Naive B cell (primary cell): Measurements from ENCODE around the gene IFNGR2. TPM values are rescaled to one million over a fixed set of nuclear protein-coding genes. Genes with fewer than 3 reads are reported as not detected.
"Not testable (repeated sequence)": the region's sequence is repeated elsewhere in the genome, so short reads cannot be mapped to it uniquely, and the experiment has no call there.

Experiments used
- ATAC-seq, 2 donors: fragments of 150-1000 bp; cut with Tn5 transposase; 2 replicates each; pipeline ENCODE4 v1.10.0; 2021; ENCODE audit warnings: low read depth in 2 of 2, mild to moderate bottlenecking in 2 of 2, moderate library complexity in 2 of 2
- DNase-seq: peaks from one replicate; pipeline ENCODE4 v3.0.0; 2022
- H3K27ac Mint-ChIP-seq, 6 donors: one replicate each; pipeline ENCODE4 v1.8.0; 2020 to 2022; ENCODE audit warnings: mild to moderate bottlenecking in 6 of 6, mixed read lengths in 6 of 6, moderate library complexity in 5 of 6, inconsistent platforms in 2 of 6
- H3K27me3 Mint-ChIP-seq, 3 donors: one replicate each; pipeline ENCODE4 v1.8.0; 2021 to 2022; ENCODE audit warnings: mixed read lengths in 3 of 3, mild to moderate bottlenecking in 1 of 3
- H3K36me3 Mint-ChIP-seq, 2 donors: one replicate each; pipeline ENCODE4 v1.8.0; 2020 to 2022; ENCODE audit warnings: mixed read lengths in 2 of 2, inconsistent platforms in 1 of 2, mild to moderate bottlenecking in 1 of 2
- H3K4me1 Mint-ChIP-seq, 3 donors: one replicate each; pipeline ENCODE4 v1.8.0; 2020 to 2022; ENCODE audit warnings: mixed read lengths in 3 of 3, inconsistent platforms in 1 of 3, mild to moderate bottlenecking in 1 of 3, moderate library complexity in 1 of 3
- H3K4me3 Mint-ChIP-seq, 8 donors: one replicate each; pipeline ENCODE4 v1.8.0; 2020 to 2022; ENCODE audit warnings: mild to moderate bottlenecking in 8 of 8, mixed read lengths in 8 of 8, moderate library complexity in 8 of 8, inconsistent platforms in 2 of 8
- H3K9me3 Mint-ChIP-seq, 7 donors: one replicate each; pipeline ENCODE4 v1.8.0; 2020 to 2022; ENCODE audit warnings: mixed read lengths in 7 of 7, mild to moderate bottlenecking in 5 of 7, inconsistent platforms in 2 of 7, moderate library complexity in 1 of 7
- polyA plus RNA-seq, 6 donors: library from polyadenylated mRNA; unstranded; fragments of 300-500 nt; fragmentation: Illumina TruSeq; gene quantifications; one replicate each; pipeline ENCODE4 v1.2.3, GENCODE V29; 2021; ENCODE audit warnings: low read depth in 6 of 6

IFNGR2 gene
- polyA plus RNA-seq, 6 donors from 2014 or later: 120 to 177 (median 144) TPM

GRCh38 chr21:33368576-33368975, 34.6 kb upstream of the IFNGR2 start:
- H3K4me1 Mint-ChIP-seq: peaks cover 37 to 78% (median 46%) of the 10 kb centered on the region in 3 donors
- H3K27me3 Mint-ChIP-seq: no peaks in the 10 kb centered on the region
- ATAC-seq (no peak), DNase-seq (no peak)
- peak overlapping the region in 6 of 8 donors; percentile 21 to 79 (median 68) for H3K4me3 Mint-ChIP-seq
- H3K27ac Mint-ChIP-seq: peak overlapping the region in 5 of 6 donors; percentile 50 to 94 (median 85)
- H3K9me3 Mint-ChIP-seq: peaks cover 5 to 34% (median 22%) of the 10 kb centered on the region in 7 donors
- H3K36me3 Mint-ChIP-seq: peaks cover 5 to 20% of the 10 kb centered on the region in 2 donors

DNA sequence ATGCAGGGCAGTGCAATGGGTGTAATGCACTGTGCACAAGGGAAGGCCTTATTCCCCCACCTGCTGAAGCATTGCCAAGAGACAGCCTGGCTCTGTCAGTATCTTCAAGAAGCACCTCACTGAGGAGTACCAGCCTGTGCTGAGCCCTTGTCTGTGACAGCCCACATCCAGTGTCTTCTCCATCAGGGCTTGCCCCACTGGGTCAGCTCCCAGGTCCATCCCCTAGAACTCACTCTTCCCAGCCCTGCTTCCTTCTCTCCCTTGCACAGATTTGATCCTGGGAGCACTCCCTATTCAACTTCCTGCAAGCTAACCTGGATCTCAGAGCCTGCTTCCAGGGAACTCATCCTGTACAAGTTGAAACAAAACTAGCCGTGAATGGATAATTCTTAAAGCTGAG, 33.6 kb upstream of the IFNGR2 start:
- peaks cover 40 to 78% (median 49%) of the 10 kb centered on the region in 3 donors for H3K4me1 Mint-ChIP-seq
- peak overlapping the region in 5 of 6 donors; percentile 6 to 91 (median 45) for H3K27ac Mint-ChIP-seq

DNA sequence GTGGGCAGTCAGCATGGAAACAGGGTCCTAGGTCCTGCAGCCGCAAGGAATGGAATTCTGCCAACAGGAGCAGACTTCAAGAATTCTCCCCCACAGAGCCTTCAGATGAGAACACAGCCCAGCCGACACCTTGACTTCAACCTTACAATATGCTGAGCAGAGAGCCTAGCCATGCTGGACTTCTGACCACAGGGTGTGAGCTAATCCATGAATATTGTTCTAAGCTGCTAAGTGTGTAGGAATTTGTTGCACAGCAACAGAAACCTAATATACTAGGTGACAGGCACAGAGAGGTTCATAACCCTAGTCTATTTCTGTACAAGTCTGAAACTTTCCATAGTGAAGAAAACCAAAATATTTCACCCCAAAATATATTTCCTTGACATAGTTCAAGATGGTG, 32.9 kb upstream of the IFNGR2 start:
- no peaks in the 10 kb centered on the region for H3K27me3 Mint-ChIP-seq
- DNase-seq: no peak
- H3K36me3 Mint-ChIP-seq: peaks cover 5 to 20% of the 10 kb centered on the region in 2 donors
- peaks cover 45 to 81% (median 53%) of the 10 kb centered on the region in 3 donors for H3K4me1 Mint-ChIP-seq
- peak overlapping the region in 3 of 6 donors; percentile 62 to 90 (median 86) for H3K27ac Mint-ChIP-seq
- peak overlapping the region in 2 of 8 donors; percentile 14 to 30 for H3K4me3 Mint-ChIP-seq
- peaks cover 5 to 31% (median 22%) of the 10 kb centered on the region in 7 donors for H3K9me3 Mint-ChIP-seq
- ATAC-seq: no peak

More for the DNA sequence above, 33.6 kb upstream of the IFNGR2 start:
- no peak for DNase-seq
- H3K36me3 Mint-ChIP-seq: peaks cover 5 to 20% of the 10 kb centered on the region in 2 donors
- no peak for ATAC-seq
- H3K27me3 Mint-ChIP-seq: no peaks in the 10 kb centered on the region
- H3K9me3 Mint-ChIP-seq: peaks cover 5 to 31% (median 22%) of the 10 kb centered on the region in 7 donors
- H3K4me3 Mint-ChIP-seq: peak overlapping the region in 5 of 8 donors; percentile 21 to 42 (median 33)

- no peaks in the 10 kb centered on the region for H3K27me3 Mint-ChIP-seq
- H3K9me3 Mint-ChIP-seq: peaks cover 5 to 26% (median 19%) of the 10 kb centered on the region in 7 donors
- peak overlapping the region in 5 of 6 donors; percentile 61 to 90 (median 86) for H3K27ac Mint-ChIP-seq
- H3K36me3 Mint-ChIP-seq: peaks cover 5 to 20% of the 10 kb centered on the region in 2 donors
- peak overlapping the region in 6 of 8 donors; percentile 12 to 69 (median 50) for H3K4me3 Mint-ChIP-seq
- DNase-seq (no peak), ATAC-seq (no peak)
- H3K4me1 Mint-ChIP-seq: peaks cover 47 to 85% (median 56%) of the 10 kb centered on the region in 3 donors
Measured at GRCh38 chr21:33371366-33371765, 31.8 kb upstream of the IFNGR2 start.

GRCh38 chr21:33372582-33372981, 30.6 kb upstream of the IFNGR2 start:
- no peaks in the 10 kb centered on the region for H3K27me3 Mint-ChIP-seq
- H3K4me3 Mint-ChIP-seq: peak overlapping the region in 6 of 8 donors; percentile 19 to 75 (median 50)
- H3K9me3 Mint-ChIP-seq: peaks cover 0 to 14% (median 9%) of the 10 kb centered on the region in 7 donors
- H3K36me3 Mint-ChIP-seq: peaks cover under 1 to 12% of the 10 kb centered on the region in 2 donors
- H3K27ac Mint-ChIP-seq: peak overlapping the region; percentile 30 to 90 (median 65)
- ATAC-seq (no peak), DNase-seq (no peak)
- H3K4me1 Mint-ChIP-seq: peaks cover 52 to 87% (median 67%) of the 10 kb centered on the region in 3 donors

DNA sequence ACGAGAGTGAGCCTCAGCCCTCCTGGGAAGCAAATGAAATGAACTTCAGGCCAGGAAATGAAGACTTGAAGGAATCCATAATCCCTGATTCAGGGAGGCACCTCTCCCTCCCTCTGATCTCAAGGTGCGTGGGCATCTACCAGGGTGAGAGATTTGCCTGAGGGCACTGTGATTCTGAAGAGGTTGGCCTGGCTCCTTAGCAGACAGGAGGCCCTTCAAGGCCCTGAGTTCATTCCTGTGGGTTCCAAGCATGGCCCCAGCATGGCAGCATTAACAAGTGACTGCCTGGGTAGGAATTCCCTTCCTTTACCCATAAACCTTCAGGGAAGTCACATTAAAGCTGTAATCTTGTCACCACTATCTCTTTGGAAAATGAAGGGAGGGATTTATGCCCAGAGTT, 29.8 kb upstream of the IFNGR2 start:
- Mint-ChIP-seq H3K4me3 (peak overlapping the region; percentile 62 to 89 (median 78)), H3K27ac (peak overlapping the region; percentile 76 to 98 (median 92)), H3K36me3 (peaks cover 0 to 3% of the 10 kb centered on the region in 2 donors), H3K4me1 (peaks cover 45 to 82% (median 61%) of the 10 kb centered on the region in 3 donors), H3K27me3 (no peaks in the 10 kb centered on the region), H3K9me3 (peaks cover 0 to 5% (median 2%) of the 10 kb centered on the region in 7 donors)
- DNase-seq (no peak), ATAC-seq (no peak)

GRCh38 chr21:33374080-33374449, 29.1 kb upstream of the IFNGR2 start:
- H3K27me3 Mint-ChIP-seq: no peaks in the 10 kb centered on the region
- ATAC-seq (peak; percentile 54 to 58), DNase-seq (no peak)
- H3K4me3 Mint-ChIP-seq: peak overlapping the region; percentile 62 to 89 (median 78)
- H3K4me1 Mint-ChIP-seq: peaks cover 47 to 83% (median 59%) of the 10 kb centered on the region in 3 donors
- H3K9me3 Mint-ChIP-seq: peaks cover 0 to 2% (median 0%) of the 10 kb centered on the region in 7 donors
- no peaks in the 10 kb centered on the region for H3K36me3 Mint-ChIP-seq
- peak overlapping the region; percentile 76 to 98 (median 92) for H3K27ac Mint-ChIP-seq

DNA sequence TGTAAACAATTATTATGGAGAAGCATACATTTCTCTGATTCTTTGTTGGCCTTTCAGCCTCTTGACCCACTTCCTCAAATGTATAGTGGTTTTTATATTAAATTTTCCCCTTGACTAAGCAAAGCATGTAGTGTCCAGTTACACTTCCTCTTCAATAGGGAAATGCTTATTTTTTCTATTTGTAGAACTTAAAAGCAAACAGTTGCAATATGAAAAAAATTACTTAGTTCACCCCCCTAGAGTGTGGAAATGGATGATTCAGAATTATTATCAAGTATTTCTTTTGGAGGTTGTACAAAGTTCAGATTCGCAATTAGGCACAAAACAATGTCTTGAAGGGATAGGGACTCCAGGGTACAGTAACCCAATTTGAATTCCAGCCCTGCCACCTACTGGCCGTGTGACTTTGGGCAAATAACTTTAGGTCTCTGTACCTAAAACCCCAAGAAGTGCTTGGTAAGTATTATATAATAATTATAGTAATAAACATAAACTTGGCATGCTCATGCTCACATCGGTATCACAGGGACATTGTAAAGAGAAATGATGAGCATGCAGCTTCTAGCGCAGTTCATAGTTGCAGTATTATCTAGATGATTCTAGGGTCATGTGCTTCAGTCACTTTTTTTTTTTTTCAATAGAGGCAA, 28.6 kb upstream of the IFNGR2 start:
- peak overlapping the region; percentile 76 to 98 (median 92) for H3K27ac Mint-ChIP-seq
- H3K4me3 Mint-ChIP-seq: peak overlapping the region; percentile 62 to 89 (median 78)
- H3K9me3 Mint-ChIP-seq: peaks cover 0 to 2% (median 0%) of the 10 kb centered on the region in 7 donors
- no peaks in the 10 kb centered on the region for H3K27me3 Mint-ChIP-seq
- peaks cover 47 to 83% (median 60%) of the 10 kb centered on the region in 3 donors for H3K4me1 Mint-ChIP-seq
- ATAC-seq (peak; percentile 87 to 89), DNase-seq (peak; percentile 79)
- H3K36me3 Mint-ChIP-seq: no peaks in the 10 kb centered on the region

DNA sequence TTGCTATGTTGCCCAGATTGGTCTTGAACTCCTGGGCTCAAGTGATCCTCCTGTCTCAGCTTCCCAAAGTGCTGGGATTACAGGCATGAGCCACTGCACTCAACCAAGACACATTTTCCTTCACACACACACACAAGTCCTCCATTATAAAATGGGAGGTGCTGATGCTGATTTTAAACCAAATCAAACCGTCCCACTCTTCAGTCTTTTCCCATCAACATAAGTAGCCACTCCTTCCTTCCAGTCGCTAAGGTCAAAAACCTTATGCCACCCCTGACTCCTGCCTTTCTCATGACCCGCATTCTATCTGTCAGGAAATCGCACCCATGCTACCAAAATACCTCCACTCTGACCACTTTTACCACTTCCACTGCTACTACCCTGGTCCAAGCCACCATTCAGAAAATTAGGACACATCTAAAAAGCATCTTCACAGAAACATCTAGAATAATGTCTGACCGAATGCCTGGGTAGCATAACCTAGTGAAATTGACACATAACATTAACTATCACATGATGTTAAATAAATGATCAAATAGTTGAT, 28.0 kb upstream of the IFNGR2 start:
- no peaks in the 10 kb centered on the region for H3K36me3 Mint-ChIP-seq
- peaks cover 0 to 1% (median 0%) of the 10 kb centered on the region in 7 donors for H3K9me3 Mint-ChIP-seq
- peak overlapping the region; percentile 36 to 89 (median 72) for H3K4me3 Mint-ChIP-seq
- DNase-seq (no peak), ATAC-seq (no peak)
- H3K4me1 Mint-ChIP-seq: peaks cover 48 to 84% (median 61%) of the 10 kb centered on the region in 3 donors
- H3K27ac Mint-ChIP-seq: peak overlapping the region; percentile 58 to 96 (median 90)
- no peaks in the 10 kb centered on the region for H3K27me3 Mint-ChIP-seq

DNA sequence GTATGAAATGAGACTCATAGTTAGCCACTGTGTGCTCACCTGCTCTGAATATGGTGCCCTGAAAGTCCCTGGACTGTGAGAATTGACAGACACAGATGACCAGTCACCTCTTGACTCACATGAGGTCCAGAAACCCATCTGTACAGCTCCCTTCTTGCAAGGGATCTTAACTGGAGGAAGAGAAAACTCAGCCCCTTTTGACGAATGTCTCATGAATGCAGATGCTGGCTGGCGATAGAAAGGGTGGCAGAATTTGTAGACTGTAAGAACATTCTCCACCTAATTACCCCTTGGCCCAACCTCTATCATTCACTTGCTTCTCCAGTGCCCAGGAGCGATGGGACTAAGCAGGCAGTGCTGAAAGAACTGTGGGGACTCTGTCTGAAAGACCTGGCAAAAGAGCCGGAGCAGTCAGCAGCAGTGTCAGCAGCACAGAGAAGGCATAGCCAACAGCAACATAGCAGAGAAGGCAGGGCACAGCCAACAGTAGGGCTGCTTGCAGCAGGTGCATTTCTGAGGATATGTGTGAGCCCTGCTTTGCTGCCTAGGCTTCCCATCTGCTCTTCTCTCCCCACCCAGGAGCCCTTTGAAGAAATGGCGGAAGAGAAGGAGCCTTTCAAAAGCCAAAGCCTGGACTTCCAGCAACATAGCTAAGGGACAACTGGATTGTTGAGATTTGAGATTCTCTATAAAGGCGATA, 25.8 kb upstream of the IFNGR2 start:
- no peak for ATAC-seq
- H3K27me3 Mint-ChIP-seq: no peaks in the 10 kb centered on the region
- H3K27ac Mint-ChIP-seq: peak overlapping the region in 4 of 6 donors; percentile 58 to 85 (median 66)
- DNase-seq: no peak
- H3K4me1 Mint-ChIP-seq: peaks cover 58 to 86% (median 65%) of the 10 kb centered on the region in 3 donors
- no peaks in the 10 kb centered on the region for H3K36me3 Mint-ChIP-seq
- H3K9me3 Mint-ChIP-seq: no peaks in the 10 kb centered on the region
- peak overlapping the region in 6 of 8 donors; percentile 10 to 73 (median 28) for H3K4me3 Mint-ChIP-seq

DNA sequence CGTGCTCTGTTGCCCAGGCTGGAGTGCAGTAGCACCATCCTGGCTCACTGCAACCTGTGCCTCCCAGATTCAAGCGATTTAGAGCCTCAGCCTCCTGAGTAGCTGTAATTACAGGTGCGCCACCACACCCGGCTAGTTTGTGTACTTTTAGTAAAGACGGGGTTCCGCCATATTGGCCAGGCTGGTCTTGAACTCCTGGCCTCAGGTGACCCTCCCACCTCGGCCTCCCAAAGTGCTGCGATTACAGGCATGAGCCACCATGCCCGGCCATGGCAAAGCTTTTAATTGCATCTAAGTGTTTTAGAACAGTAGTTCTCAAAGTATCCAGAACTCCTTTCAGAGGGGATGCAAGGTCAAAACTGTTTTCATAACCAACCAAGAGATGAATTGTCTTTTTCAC, 25.1 kb upstream of the IFNGR2 start:
- Mint-ChIP-seq H3K4me3 (no peak overlapping the region), H3K27ac (peak overlapping the region in 3 of 6 donors; percentile 24 to 34 (median 27)), H3K9me3 (no peaks in the 10 kb centered on the region), H3K27me3 (no peaks in the 10 kb centered on the region), H3K4me1 (peaks cover 64 to 90% (median 68%) of the 10 kb centered on the region in 3 donors), H3K36me3 (no peaks in the 10 kb centered on the region)
- DNase-seq (no peak), ATAC-seq (no peak)

DNA sequence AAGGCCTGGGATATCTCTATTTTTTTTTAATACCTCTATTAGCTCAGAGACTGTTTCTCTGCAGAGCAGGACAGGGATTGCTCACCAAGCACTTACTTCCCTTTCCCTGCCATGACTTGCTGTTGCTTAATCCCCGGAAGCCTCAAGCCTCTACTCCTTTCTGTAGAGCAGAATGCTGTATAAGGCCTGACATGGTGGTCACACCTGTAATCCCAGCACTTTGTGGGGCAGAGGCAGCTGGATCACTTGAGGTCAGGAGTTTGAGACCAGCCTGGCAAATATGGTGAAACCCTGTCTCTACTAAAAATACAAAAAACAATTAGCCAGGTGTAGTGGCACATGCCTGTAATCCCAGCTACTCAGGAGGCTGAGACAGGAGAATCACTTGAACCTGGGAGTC, 23.3 kb upstream of the IFNGR2 start:
- not testable (repeated sequence) for DNase-seq

DNA sequence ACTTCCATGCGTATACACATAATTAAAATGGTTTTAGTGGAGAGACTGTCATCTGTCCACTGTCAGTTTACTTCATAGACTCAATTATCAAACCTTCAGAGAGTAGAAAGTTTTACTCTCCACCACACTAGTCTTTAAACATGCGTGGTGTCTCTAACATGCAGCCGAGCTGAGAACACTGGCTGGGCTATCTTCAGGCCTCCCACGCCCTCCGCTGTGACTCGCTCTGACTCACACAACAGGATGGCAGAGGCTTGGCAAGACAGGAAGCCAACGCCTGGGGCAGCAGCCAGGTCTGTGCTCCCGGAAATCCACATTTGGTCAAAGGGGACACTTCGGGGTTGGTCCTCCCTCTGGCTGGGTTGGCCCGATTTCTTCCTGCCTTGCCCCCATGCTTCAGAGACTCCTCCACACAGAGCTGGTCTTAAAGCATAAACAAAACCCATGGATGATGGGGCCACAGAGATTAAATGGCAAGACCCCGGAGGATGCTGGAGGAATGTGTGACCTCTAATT, 22.7 kb upstream of the IFNGR2 start:
- peak; percentile 25 to 27 for ATAC-seq
- peak; percentile 59 for DNase-seq
- Mint-ChIP-seq H3K36me3 (no peaks in the 10 kb centered on the region), H3K4me1 (peaks cover 60 to 91% (median 73%) of the 10 kb centered on the region in 3 donors), H3K27me3 (no peaks in the 10 kb centered on the region), H3K4me3 (peak overlapping the region; percentile 62 to 86 (median 80)), H3K9me3 (no peaks in the 10 kb centered on the region), H3K27ac (peak overlapping the region; percentile 95 to 99 (median 96))

More for the DNA sequence above, 23.3 kb upstream of the IFNGR2 start:
- Mint-ChIP-seq H3K27ac (peak overlapping the region; percentile 95 to 99 (median 96)), H3K4me3 (peak overlapping the region; percentile 15 to 86 (median 74)), H3K4me1 (peaks cover 59 to 91% (median 73%) of the 10 kb centered on the region in 3 donors)
- not testable (repeated sequence) for ATAC-seq, H3K36me3 Mint-ChIP-seq, H3K27me3 Mint-ChIP-seq, H3K9me3 Mint-ChIP-seq
